NCI-H460 (cell line): Measurements from ENCODE around the gene ABHD17C. TPM values are rescaled to one million over a fixed set of nuclear protein-coding genes. Genes with fewer than 3 reads are reported as not detected.

Experiments used
- DNase-seq: peaks from one replicate; pipeline ENCODE4 v3.0.0-alpha.2; 2016; ENCODE audit warnings: low read depth; ENCODE audit errors: extremely low read depth
- total RNA-seq: library from RNA; depleted of rRNA; stranded (reverse); fragments of >200 nt; shearing (Covaris generic); gene quantifications from 2 replicates; pipeline ENCODE4 v1.2.3, GENCODE V29; 2014

ABHD17C gene
- total RNA-seq, 1 experiment from 2014 or later = 6.7 TPM

DNA sequence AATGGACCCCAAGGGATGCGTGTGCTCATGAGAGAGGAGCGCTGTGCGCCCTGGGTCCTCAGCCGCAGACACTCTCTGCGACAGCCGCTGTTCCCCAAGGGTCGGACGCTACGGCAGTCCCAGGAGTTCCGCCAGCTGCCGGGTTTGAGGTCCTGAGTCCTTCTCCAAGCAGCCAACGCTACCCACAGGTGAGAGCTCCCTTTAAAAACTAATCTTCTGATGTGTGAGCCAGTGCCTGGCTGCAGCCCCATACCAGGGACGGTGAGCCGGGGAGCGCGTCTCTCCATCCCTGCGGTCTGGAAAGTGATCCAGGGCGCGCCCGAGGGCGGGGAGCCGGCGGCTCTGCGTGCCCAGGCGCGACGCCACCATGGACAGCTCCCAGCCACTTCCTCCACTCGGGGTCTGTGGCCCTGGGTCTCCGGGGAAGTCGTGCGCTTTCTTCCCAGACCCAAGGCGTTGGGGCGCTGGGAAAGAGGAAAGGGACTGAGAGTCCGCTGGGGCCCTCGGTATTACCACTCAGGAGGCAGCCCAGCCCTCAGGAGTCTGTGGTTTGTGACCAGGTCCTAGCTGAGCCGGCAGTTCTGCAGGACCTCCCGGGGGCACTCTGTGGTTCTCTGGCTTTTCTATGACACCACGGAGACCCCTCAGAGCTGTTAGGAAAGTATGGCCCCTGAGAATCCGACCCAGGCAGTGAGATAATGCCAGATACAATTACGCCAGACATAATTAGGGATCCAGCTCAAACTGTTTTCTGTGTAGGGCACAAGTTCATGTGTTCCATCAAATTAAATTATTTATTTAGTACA lies 85.5 kb downstream of the ABHD17C start:
- DNase-seq = no peak

DNA sequence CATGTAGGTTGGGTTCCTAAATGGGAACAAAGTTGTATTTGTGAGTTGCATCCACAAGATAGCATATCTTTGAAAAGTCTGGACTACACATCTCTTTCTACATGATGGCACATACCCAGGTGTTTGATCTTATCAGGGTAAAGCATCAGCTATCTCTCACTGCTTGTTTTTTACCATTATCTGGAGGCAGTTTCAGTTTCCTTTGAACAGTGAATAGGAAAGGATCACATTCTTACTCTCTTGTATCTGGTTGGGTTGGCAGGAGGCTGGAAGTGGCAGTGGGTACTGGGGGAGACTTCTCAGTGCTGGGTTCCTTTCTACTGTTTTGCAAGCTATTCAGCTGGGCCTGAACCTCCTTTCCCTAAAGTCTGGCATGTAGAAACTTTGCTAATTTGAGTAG lies 88.2 kb downstream of the ABHD17C start:
- no peak for DNase-seq

DNA sequence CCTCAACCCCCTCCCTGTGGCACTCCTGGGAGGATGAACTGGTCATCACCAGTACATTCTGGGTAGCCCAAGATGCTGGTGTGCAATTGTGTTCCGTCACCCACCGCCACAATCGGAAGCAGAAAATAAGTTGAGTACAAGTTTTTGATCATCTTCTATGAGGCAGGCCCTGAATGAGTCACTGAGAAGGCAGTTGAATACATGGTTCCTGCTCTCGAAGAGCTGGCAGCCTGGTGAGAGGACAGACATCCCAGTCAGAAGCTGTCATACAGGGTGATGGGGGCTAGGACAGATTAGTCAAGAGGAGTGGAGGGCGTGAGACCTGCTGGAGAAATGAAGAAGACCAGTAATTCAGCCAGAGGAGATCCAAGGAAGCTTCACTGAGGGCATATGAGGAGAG lies 90.2 kb downstream of the ABHD17C start:
- DNase-seq = no peak

DNA sequence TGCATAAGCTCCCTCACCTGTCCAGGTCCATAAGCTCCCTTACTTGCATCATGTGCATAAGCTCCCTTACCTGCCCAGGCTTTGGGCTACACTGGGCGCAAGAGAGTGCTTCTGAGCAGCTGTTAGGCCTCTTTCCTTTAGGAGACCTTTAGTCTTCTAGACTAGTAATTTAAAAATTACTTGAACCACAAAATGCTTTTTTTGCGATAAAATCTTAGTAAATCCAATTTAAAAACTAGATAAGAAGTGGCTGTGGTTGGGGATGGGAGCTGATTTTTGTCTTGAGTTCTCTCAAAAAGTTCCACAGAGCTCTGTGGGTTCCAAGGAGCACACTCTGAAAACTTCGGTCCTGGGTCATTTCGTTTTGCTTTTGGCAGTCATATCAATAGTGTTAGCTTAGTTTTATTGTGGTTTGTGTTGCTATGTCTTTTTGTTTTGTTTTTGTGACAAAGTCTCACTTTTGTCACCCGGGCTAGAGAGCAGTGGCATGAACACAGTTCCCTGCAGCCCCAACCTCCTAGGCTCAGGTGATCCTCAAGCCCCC lies 90.8 kb downstream of the ABHD17C start:
- DNase-seq = no peak

DNA sequence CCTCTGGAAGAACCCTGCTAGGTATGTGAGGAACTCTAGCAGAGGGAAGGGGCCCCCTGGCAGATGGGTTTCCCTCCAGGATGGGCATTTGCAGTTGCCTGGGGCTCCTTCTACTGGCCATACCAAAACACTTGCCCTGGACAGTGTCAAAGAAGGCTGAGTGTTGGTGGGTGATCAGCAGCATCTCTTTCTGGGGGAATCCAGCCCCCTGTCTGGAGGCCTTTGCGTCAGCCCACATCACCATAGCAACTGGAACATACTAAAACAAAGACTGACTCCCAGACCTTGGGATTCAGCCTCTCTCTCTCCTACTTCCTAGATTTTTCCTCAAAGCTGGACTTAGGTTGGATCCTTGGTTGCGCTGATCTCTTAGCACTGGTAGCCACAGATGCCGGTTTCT lies 92.2 kb downstream of the ABHD17C start:
- DNase-seq = no peak

DNA sequence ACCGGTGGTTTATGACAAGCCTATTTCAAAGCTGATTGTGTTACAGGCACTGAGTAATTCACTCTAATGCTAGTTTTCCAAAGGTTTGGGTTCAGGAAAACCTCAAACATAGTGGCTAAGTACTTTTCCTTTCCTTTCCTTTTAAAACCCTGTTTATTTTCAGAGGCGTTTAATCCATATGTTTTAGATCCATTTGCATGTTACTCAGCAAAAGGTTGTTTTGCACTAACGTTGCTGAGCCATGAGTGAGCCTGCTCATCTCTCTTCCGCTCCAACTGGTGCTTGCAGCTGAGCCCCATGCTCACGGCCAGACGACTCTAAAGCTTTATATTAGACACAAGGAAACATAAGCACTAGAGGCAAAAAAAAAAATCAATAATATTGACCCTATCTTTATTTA lies 93.4 kb downstream of the ABHD17C start:
- no peak for DNase-seq

DNA sequence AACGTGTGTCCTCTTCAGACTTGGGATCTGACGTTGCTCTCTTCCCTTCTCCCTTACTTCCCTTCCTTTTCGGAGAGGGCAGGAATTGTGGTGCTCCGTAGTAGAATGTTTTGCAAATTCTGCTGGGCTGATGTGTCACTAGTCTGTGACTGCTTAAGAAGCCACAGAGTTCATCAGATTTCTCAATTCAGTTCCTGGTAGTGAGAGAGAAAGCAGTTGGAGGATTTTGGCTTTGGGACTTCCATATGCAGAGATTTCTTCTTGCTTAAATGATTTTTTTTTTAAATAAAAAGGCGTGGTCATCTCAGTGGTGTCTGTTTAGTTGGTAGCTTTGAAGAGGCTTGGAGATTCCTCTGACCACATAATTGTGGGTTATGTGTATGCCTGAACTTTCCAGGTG lies 94.2 kb downstream of the ABHD17C start:
- no peak for DNase-seq

DNA sequence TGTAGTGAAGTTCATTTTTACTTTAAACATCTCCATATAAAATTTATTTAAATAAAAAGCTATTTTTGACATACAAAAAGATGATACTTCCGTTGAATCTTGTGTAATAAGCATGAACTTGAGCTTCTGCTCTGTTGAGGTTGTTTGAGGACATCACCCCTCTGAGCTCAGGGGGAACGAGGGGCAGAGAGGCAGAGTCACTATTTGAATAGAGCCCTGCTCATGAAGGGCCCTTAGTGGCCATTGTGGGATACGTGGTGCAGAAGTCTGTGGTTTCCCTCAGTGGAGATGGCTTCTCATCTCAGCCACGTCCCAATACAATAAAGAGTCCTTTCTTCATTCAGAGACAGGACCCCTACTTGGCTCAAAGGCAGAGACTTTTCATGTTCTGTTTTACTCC lies 94.7 kb downstream of the ABHD17C start:
- DNase-seq = no peak

DNA sequence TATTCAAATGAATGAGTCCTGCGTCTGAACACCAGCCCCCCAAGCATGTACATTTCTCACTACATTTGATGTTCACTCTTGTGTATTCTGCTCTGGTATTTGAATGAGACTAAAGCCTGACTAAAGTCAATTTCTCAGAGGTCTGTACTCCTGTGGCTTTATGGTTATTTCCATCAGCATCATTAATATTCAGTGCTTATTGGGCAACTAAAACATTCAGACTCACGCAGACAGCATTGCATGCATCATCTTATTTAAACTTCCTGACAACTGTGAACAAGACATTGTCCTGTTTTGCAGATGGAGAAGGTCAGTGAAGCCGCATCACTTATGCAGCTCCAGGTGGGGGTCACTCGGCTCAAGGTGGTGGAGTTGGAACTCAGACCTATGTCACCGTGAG lies 95.1 kb downstream of the ABHD17C start:
- DNase-seq = no peak

DNA sequence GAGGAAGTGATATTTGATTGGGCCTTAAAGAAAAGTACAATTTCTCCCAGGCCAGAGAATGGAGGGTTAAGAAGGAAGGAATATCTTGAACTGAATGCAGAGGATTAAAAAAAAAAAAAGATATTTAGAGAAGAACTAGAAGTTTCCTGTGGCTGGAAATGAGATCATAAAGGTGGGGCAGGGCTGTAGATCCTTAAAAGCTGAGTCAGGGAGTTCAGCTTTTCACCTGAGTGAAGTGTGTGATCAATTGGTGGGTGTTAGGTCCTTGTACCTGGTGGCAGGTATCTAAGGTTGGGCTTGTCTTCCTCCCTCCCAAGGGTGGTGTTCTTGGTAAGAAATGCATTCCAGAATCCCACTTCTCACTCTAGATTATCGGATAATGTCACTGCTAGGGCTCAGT lies 95.9 kb downstream of the ABHD17C start:
- DNase-seq = no peak

DNA sequence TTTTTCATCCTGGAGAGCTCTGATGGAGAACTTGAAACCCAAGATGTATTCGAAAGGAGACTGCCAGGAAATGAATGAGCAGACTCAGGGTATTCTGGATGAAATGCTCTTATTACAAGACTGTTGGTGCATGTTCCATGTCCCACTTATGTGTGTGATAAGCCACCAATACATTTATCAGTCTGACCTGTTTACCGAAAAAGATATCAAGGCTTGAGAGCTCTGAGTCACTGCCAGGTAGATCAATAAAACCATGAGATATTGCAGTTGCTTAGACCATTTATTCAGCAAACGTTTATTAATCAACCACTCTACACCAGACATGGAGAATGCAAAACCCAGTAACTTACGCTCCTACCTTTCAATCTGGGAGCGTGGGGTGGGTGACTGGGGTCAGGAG lies 101.3 kb downstream of the ABHD17C start:
- DNase-seq = no peak

DNA sequence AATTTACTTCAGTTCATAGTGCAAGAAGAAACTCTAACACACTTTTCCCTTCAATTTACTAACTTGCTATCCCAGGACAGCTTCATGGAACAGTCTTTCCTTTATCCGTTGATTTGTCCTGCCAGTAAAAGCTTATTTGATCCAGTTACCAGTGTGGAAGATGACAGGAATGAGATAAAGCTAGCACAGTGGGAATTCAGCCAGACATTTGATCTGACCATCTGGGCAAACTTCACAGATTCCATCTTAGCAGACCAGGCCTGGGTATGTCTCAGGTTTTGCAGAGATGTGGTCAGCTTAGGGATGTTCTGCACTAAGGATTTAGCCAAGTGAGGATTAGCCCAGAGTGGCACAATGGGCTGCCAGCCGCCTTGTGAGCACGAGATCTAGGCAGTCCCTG lies 103.8 kb downstream of the ABHD17C start:
- no peak for DNase-seq

DNA sequence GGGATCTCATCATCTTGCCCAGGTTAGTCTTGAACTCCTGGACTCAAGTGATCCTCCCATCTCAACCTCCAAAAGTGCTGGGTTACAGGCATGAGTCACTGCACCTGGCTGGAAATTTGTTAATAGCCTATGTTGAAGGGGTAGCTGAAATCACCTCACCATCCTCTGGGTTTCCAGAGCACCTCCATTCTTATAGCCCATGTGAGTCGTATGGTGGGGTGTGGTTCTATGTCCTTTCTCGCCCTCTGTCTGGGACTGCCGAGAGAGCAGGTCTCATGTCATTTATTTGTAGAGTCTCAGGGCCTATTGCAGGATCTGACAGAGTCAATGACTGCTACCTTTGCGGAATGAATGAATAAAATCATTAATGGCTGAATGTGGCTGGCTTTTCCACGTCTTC lies 105.0 kb downstream of the ABHD17C start:
- DNase-seq = no peak

DNA sequence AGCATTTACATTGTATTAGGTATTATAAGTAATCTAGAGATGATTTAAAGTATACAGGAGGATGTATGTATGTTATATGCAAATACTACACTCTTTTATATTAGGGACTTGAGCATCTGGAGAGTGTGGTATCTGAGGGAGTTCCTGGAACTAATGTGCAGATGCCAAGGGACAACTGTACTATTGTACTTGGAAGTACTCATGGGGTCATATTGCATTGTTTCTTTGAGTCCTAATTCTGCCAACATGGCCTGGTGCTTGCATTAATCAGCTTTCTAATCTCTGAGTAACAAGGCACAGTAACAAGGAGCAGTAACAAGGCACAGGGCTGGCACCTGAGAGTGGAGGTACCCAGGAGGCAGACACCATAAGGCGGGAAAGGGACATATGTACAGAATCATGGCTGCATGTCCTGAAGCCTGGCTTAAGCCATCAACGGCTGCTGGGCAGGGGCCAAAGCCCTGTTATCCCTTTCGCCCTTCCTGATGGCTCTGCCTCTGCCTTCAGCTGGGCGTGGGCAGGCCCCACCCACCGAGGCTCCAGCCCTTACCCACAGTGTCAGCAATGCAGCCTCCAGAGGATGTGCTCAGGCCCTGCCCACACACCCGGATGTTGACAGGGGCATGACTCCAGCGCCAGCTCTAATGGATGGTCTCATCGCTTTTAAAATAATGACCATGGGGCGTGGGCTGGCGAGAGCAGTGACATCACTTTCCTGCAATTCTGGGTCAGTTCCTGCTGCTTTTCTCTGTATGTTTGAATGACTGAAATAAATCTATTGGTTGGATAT lies 107.0 kb downstream of the ABHD17C start:
- DNase-seq = no peak

DNA sequence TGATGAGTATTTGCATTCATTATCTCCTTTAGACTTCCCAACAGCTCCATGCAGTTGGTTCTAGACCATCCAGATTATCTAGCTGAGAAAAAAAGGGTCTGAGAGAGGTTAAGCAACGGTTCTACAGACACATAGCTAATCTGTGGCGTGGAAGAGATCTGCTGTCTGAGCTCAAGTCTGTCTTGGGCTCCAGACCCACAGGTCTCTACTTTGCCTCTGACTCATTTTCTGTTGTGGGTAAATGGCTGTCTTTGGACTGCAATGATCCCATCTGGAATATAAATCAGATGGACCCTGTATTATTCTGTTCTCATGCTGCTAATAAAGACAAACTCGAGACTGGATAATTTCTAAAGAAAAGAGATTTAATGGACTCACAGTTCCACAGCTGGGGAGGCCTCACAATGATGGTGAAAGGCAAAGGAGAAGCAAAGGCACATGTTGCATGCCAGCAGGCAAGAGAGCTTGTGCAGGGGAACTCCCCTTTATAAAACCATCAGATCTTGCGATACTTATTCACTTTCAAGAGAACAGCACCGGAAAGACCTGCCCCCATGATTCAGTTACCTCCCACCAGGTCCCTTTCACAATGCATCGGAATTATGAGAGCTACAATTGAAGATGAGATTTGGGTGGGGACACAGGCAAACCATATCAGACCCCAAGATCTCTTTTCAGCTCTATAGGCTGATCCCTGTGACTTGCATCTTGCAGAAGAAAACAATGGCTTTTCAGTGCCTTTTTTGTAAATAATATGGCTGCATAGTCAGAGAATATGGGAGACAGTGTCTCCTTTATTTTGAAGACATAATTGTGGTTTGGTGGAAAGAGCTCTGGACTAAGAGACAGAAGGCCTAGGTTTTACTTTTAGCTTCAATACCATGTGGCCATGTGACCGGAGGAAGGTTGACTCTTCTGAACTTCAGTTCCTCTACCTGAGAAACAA lies 108.7 kb downstream of the ABHD17C start:
- DNase-seq = no peak

DNA sequence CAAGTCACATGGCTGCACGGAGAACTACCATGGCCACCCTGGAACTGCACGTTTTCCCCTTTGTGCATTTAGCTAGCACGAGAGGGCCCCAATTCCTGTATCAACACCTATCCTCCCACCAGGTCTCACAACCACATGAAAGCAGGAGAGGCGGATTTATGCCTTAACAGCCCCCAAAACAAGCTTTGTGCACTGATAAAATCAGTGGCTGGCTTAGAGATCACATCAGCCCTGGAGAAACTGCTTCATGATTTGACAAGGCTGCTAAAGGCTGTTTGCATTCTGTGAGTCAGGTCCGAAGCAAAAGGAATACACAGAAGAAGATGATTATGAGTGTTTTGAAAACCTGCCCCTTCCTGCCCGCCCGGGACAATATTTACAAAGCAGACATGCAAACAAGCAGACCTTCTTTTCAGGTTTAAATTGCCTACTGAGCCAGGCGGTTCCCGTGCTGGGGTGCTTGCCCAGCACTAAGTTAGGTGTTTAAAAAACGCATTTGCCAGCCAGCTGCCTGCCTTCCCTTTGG lies 109.9 kb downstream of the ABHD17C start:
- DNase-seq = no peak
